ENCODE measurements around the gene EML1. TPM values are rescaled to one million over a fixed set of nuclear protein-coding genes. Genes with fewer than 3 reads are reported as not detected.

Gene EML1
- total and polyA plus RNA-seq, 2 of the 13 experiments (the other 11 are each of a cell fraction or from before 2014, with no cell fraction given), result 0.59 to 1.7 TPM

DNA sequence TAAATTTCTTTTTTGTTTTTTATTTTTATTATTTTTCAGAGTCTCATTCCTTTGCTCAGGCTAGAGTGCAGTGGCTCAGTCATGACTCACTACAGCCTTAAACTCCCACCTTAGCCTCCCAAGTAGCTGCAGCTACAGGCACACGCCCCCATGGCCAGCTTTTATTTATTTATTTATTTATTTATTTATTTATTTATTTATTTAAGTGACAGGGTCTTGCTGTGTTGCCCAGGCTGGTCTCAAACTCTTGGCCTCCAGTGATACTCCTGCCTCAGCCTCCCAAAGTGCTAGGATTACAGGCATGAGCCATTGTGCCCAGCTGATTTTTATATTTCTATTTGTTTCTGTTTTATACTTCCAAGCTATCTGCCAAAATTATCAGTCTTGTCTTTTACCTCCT is 182.8 kb downstream of the EML1 start:
- Histone ChIP-seq H3K27me3 (ENCODE audit: control insufficient read depth in 1 of 2, insufficient read depth in 2 of 2, low read length in 2 of 2) (no peaks in the 10 kb centered on the region), H3K79me2 (ENCODE audit: insufficient read depth, low read length) (peaks cover 37% of the 10 kb centered on the region), H2AFZ (ENCODE audit: low read length) (no peak overlapping the region), H3K9me3 (ENCODE audit: low read length) (no peaks in the 10 kb centered on the region), H3K9ac (ENCODE audit: insufficient read depth, low read depth, low read length) (no peak overlapping the region), H3K4me2 (ENCODE audit: low read depth, low read length) (no peak overlapping the region), H3K27ac (ENCODE audit: extremely low read length, insufficient read depth, low read length) (no peak overlapping the region), H3K4me3 (replicated peaks in 1 of 3; ENCODE audit: insufficient read depth in 1 of 3, low read depth in 2 of 3, low read length in 3 of 3) (no peak overlapping the region), H3K36me3 (replicated peaks in 1 of 2; ENCODE audit: control insufficient read depth in 1 of 2, insufficient read depth in 2 of 2, low read length in 2 of 2) (no peaks in the 10 kb centered on the region), H4K20me1 (ENCODE audit: insufficient read depth, low read length) (0 out of 2 replicates have a peak, but pooled peaks cover 2% of the 10 kb centered on the region), H3K4me1 (ENCODE audit: insufficient read depth, low read length) (peaks cover 14% of the 10 kb centered on the region)
- ChIA-PET POLR2A (no interaction called here), CTCF (ENCODE audit: low intra/inter-chr PET ratio, low total read pairs) (no interaction called here)
- no peak for ATAC-seq
- DNase-seq (ENCODE audit: low spot score), result no peak
- no peak for FAIRE-seq
- intact Hi-C loops (cut with micrococcal nuclease; ENCODE audit: unreplicated experiment) (no loop called here), in situ Hi-C loops (cut with HindIII; ENCODE audit: extremely low pct_ligation_motif_present, low pct_unique_long_range_greater_than_20kb) (no loop called here)
- no TSS peak for BruUV-seq (replicated peaks)
- WGBS (ENCODE audit: low lambda C conversion rate), result 72% methylated on average over 1 of the region's 1 CpG
- TF ChIP-seq TCF12 (IDR thresholded peaks at IDR 0.05) (no peak), TCF12 (CRISPR knock-in tag; IDR thresholded peaks at IDR 0.05) (no peak), HOXA3 (CRISPR knock-in tag; IDR thresholded peaks at IDR 0.05) (no peak), ZNF124 (CRISPR knock-in tag; IDR thresholded peaks at IDR 0.05) (no peak), ARNT (IDR thresholded peaks at IDR 0.05) (no peak), CHCHD3 (CRISPR knock-in tag; IDR thresholded peaks at IDR 0.05) (no peak), MED13 (CRISPR knock-in tag; IDR thresholded peaks at IDR 0.05) (no peak), ZNF205 (CRISPR knock-in tag; IDR thresholded peaks at IDR 0.05) (no peak), REXO4 (CRISPR knock-in tag; IDR thresholded peaks at IDR 0.05; ENCODE audit: borderline replicate concordance) (no peak), LCORL (IDR thresholded peaks at IDR 0.05) (no peak), LCORL (CRISPR knock-in tag; IDR thresholded peaks at IDR 0.05) (no peak), ARHGAP35 (CRISPR knock-in tag; IDR thresholded peaks at IDR 0.05; ENCODE audit: borderline replicate concordance) (no peak), ZNF180 (CRISPR knock-in tag; IDR thresholded peaks at IDR 0.05; ENCODE audit: borderline replicate concordance, low read depth) (no peak), DR1 (CRISPR knock-in tag; IDR thresholded peaks at IDR 0.05) (no peak)
- TF ChIP-seq, protein P1, sequence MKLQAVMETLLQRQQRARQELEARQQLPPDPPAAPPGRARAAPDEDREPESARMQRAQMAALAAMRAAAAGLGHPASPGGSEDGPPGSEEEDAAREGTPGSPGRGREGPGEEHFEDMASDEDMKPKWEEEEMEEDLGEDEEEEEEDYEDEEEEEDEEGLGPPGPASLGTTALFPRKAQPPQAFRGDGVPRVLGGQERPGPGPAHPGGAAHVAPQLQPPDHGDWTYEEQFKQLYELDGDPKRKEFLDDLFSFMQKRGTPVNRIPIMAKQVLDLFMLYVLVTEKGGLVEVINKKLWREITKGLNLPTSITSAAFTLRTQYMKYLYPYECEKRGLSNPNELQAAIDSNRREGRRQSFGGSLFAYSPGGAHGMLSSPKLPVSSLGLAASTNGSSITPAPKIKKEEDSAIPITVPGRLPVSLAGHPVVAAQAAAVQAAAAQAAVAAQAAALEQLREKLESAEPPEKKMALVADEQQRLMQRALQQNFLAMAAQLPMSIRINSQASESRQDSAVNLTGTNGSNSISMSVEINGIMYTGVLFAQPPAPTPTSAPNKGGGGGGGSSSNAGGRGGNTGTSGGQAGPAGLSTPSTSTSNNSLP (IDR thresholded peaks at IDR 0.05; ENCODE audit: low read depth, low read length), result no peak
- TF ChIP-seq, protein P2, sequence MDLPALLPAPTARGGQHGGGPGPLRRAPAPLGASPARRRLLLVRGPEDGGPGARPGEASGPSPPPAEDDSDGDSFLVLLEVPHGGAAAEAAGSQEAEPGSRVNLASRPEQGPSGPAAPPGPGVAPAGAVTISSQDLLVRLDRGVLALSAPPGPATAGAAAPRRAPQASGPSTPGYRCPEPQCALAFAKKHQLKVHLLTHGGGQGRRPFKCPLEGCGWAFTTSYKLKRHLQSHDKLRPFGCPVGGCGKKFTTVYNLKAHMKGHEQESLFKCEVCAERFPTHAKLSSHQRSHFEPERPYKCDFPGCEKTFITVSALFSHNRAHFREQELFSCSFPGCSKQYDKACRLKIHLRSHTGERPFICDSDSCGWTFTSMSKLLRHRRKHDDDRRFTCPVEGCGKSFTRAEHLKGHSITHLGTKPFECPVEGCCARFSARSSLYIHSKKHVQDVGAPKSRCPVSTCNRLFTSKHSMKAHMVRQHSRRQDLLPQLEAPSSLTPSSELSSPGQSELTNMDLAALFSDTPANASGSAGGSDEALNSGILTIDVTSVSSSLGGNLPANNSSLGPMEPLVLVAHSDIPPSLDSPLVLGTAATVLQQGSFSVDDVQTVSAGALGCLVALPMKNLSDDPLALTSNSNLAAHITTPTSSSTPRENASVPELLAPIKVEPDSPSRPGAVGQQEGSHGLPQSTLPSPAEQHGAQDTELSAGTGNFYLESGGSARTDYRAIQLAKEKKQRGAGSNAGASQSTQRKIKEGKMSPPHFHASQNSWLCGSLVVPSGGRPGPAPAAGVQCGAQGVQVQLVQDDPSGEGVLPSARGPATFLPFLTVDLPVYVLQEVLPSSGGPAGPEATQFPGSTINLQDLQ (CRISPR knock-in tag; IDR thresholded peaks at IDR 0.05), result no peak
- TF ChIP-seq, protein P3, sequence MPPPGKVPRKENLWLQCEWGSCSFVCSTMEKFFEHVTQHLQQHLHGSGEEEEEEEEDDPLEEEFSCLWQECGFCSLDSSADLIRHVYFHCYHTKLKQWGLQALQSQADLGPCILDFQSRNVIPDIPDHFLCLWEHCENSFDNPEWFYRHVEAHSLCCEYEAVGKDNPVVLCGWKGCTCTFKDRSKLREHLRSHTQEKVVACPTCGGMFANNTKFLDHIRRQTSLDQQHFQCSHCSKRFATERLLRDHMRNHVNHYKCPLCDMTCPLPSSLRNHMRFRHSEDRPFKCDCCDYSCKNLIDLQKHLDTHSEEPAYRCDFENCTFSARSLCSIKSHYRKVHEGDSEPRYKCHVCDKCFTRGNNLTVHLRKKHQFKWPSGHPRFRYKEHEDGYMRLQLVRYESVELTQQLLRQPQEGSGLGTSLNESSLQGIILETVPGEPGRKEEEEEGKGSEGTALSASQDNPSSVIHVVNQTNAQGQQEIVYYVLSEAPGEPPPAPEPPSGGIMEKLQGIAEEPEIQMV (CRISPR knock-in tag; IDR thresholded peaks at IDR 0.05; ENCODE audit: low read depth), result no peak
- TF ChIP-seq, protein P4, sequence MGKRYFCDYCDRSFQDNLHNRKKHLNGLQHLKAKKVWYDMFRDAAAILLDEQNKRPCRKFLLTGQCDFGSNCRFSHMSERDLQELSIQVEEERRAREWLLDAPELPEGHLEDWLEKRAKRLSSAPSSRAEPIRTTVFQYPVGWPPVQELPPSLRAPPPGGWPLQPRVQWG (CRISPR knock-in tag; IDR thresholded peaks at IDR 0.05; ENCODE audit: borderline replicate concordance, low read depth), result no peak
